ENCODE results near the gene CNTN1.
A peak's percentile ranks its signal among the peaks of the same experiment; 100 is the strongest.

The CNTN1 gene

GRCh38 chr12:40825156-40825555 is 132.9 kb downstream of the CNTN1 start:
- DNase-seq, result no peak
- in situ Hi-C loops (cut with HindIII; ENCODE audit: low pct_ligation_motif_present, low pct_unique_long_range_greater_than_20kb, low sequenced_read_pairs), result no loop called here

- in situ Hi-C loops (cut with HindIII; ENCODE audit: low pct_ligation_motif_present, low pct_unique_long_range_greater_than_20kb, low sequenced_read_pairs), result no loop called here
- DNase-seq, result no peak
These were observed 135.7 kb downstream of the CNTN1 start for GRCh38 chr12:40827683-40828592.

- in situ Hi-C loops (cut with HindIII; ENCODE audit: low pct_ligation_motif_present, low pct_unique_long_range_greater_than_20kb, low sequenced_read_pairs), result no loop called here
These were observed 136.4 kb downstream of the CNTN1 start for GRCh38 chr12:40828593-40828990.

GRCh38 chr12:40829738-40830144 is 137.5 kb downstream of the CNTN1 start:
- DNase-seq, result peak; percentile 22
- in situ Hi-C loops (cut with HindIII; ENCODE audit: low pct_ligation_motif_present, low pct_unique_long_range_greater_than_20kb, low sequenced_read_pairs), result no loop called here

More at GRCh38 chr12:40828593-40828990, 136.4 kb downstream of the CNTN1 start:
- DNase-seq, result no peak

GRCh38 chr12:40831916-40832315 is 139.7 kb downstream of the CNTN1 start:
- in situ Hi-C loops (cut with HindIII; ENCODE audit: low pct_ligation_motif_present, low pct_unique_long_range_greater_than_20kb, low sequenced_read_pairs), result no loop called here

GRCh38 chr12:40832668-40833067 is 140.4 kb downstream of the CNTN1 start:
- in situ Hi-C loops (cut with HindIII; ENCODE audit: low pct_ligation_motif_present, low pct_unique_long_range_greater_than_20kb, low sequenced_read_pairs), result no loop called here
- DNase-seq, result no peak

More at GRCh38 chr12:40831916-40832315, 139.7 kb downstream of the CNTN1 start:
- DNase-seq, result no peak

GRCh38 chr12:40833818-40834217 is 141.6 kb downstream of the CNTN1 start:
- in situ Hi-C loops (cut with HindIII; ENCODE audit: low pct_ligation_motif_present, low pct_unique_long_range_greater_than_20kb, low sequenced_read_pairs), result no loop called here
- no peak for DNase-seq

GRCh38 chr12:40834321-40834720 is 142.1 kb downstream of the CNTN1 start:
- DNase-seq, result no peak
- in situ Hi-C loops (cut with HindIII; ENCODE audit: low pct_ligation_motif_present, low pct_unique_long_range_greater_than_20kb, low sequenced_read_pairs), result no loop called here

GRCh38 chr12:40837891-40838429 is 145.7 kb downstream of the CNTN1 start:
- DNase-seq, result no peak
- in situ Hi-C loops (cut with HindIII; ENCODE audit: low pct_ligation_motif_present, low pct_unique_long_range_greater_than_20kb, low sequenced_read_pairs), result no loop called here

GRCh38 chr12:40843495-40843894 is 151.3 kb downstream of the CNTN1 start:
- in situ Hi-C loops (cut with HindIII; ENCODE audit: low pct_ligation_motif_present, low pct_unique_long_range_greater_than_20kb, low sequenced_read_pairs), result no loop called here
- no peak for DNase-seq

GRCh38 chr12:40853221-40853620 is 161.0 kb downstream of the CNTN1 start:
- in situ Hi-C loops (cut with HindIII; ENCODE audit: low pct_ligation_motif_present, low pct_unique_long_range_greater_than_20kb, low sequenced_read_pairs), result no loop called here

GRCh38 chr12:40854604-40855003 is 162.4 kb downstream of the CNTN1 start:
- in situ Hi-C loops (cut with HindIII; ENCODE audit: low pct_ligation_motif_present, low pct_unique_long_range_greater_than_20kb, low sequenced_read_pairs), result no loop called here
- no peak for DNase-seq

More at GRCh38 chr12:40853221-40853620, 161.0 kb downstream of the CNTN1 start:
- DNase-seq, result no peak

GRCh38 chr12:40864891-40865290 is 172.7 kb downstream of the CNTN1 start:
- DNase-seq, result no peak
- in situ Hi-C loops (cut with HindIII; ENCODE audit: low pct_ligation_motif_present, low pct_unique_long_range_greater_than_20kb, low sequenced_read_pairs), result no loop called here

- no peak for DNase-seq
- in situ Hi-C loops (cut with HindIII; ENCODE audit: low pct_ligation_motif_present, low pct_unique_long_range_greater_than_20kb, low sequenced_read_pairs), result no loop called here
These were observed 178.7 kb downstream of the CNTN1 start for GRCh38 chr12:40870981-40871380.

- in situ Hi-C loops (cut with HindIII; ENCODE audit: low pct_ligation_motif_present, low pct_unique_long_range_greater_than_20kb, low sequenced_read_pairs), result no loop called here
- no peak for DNase-seq
These were observed 182.6 kb downstream of the CNTN1 start for GRCh38 chr12:40874868-40875267.

GRCh38 chr12:40889329-40889728 is 197.1 kb downstream of the CNTN1 start:
- DNase-seq, result no peak
- in situ Hi-C loops (cut with HindIII; ENCODE audit: low pct_ligation_motif_present, low pct_unique_long_range_greater_than_20kb, low sequenced_read_pairs), result no loop called here

- DNase-seq, result no peak
- in situ Hi-C loops (cut with HindIII; ENCODE audit: low pct_ligation_motif_present, low pct_unique_long_range_greater_than_20kb, low sequenced_read_pairs), result no loop called here
These were observed 200.3 kb downstream of the CNTN1 start for GRCh38 chr12:40892528-40892927.

- in situ Hi-C loops (cut with HindIII; ENCODE audit: low pct_ligation_motif_present, low pct_unique_long_range_greater_than_20kb, low sequenced_read_pairs), result no loop called here
- no peak for DNase-seq
These were observed 206.3 kb downstream of the CNTN1 start for GRCh38 chr12:40898505-40898904.

- DNase-seq, result no peak
- in situ Hi-C loops (cut with HindIII; ENCODE audit: low pct_ligation_motif_present, low pct_unique_long_range_greater_than_20kb, low sequenced_read_pairs), result no loop called here
These were observed 210.8 kb downstream of the CNTN1 start for GRCh38 chr12:40903040-40903439.

- in situ Hi-C loops (cut with HindIII; ENCODE audit: low pct_ligation_motif_present, low pct_unique_long_range_greater_than_20kb, low sequenced_read_pairs), result no loop called here
- peak; percentile 60 for DNase-seq
These were observed 214.9 kb downstream of the CNTN1 start for GRCh38 chr12:40907115-40907527.
